PC-3 (cell line): Measurements from ENCODE around the gene SPINDOC. TPM values are rescaled to one million over a fixed set of nuclear protein-coding genes. Genes with fewer than 3 reads are reported as not detected.

Experiments
- ATAC-seq: fragments of 200-7000 bp; cut with Tn5 transposase; 2 replicates; pipeline ENCODE4 v1.9.1; 2020; ENCODE audit warnings: mild to moderate bottlenecking, moderate library complexity
- BruUV-seq: library from RNA; stranded (reverse); fragments of 400-500 nt; replicated peaks from 2 replicates; lab custom pipeline; 2021; lab: Mats Ljungman, UMichigan
- CTCF ChIA-PET: fragments of 300-600 bp; sonication (Branson Sonifier 250); formaldehyde crosslinking; loops from one replicate; lab custom pipeline; 2022; ENCODE audit warnings: antibody characterized with exemption; lab: Charles Lee
- POLR2A ChIA-PET: fragments of 300-600 bp; sonication (Branson Sonifier 250); formaldehyde crosslinking; loops from one replicate; lab custom pipeline; 2022; ENCODE audit warnings: antibody characterized with exemption; ENCODE audit not compliant: unreplicated experiment; lab: Charles Lee
- DNase-seq: peaks from one replicate; pipeline ENCODE4 v3.0.0-alpha.2; 2015
- H2AFZ ChIP-seq: fragments of 300-600 bp; sonication (generic); 2 replicates; pipeline ENCODE4 v1.6.0; 2016; ENCODE audit warnings: antibody characterized with exemption, low read length
- H3F3A ChIP-seq: fragments of 300-600 bp; sonication (generic); one replicate; pipeline ENCODE4 v1.6.0; 2017; ENCODE audit warnings: antibody characterized with exemption, low read length, control low read depth, mild to moderate bottlenecking; ENCODE audit not compliant: unreplicated experiment
- H3K27ac ChIP-seq: fragments of 300-600 bp; sonication (generic); 2 replicates; pipeline ENCODE4 v1.5.1; 2016; ENCODE audit warnings: mild to moderate bottlenecking, low read length
- H3K27me3 ChIP-seq: fragments of 300-600 bp; sonication (generic); 2 replicates; pipeline ENCODE4 v1.6.1; 2016; ENCODE audit warnings: low read length, mixed read lengths
- H3K36me3 ChIP-seq: fragments of 300-600 bp; sonication (generic); 2 replicates; pipeline ENCODE4 v1.6.1; 2016; ENCODE audit warnings: low read depth, mixed run types, low read length, mixed read lengths
- H3K4me1 ChIP-seq: fragments of 300-600 bp; sonication (generic); 2 replicates; pipeline ENCODE4 v1.5.1; 2016; ENCODE audit warnings: low read length; ENCODE audit not compliant: insufficient read depth
- H3K4me2 ChIP-seq: fragments of 300-600 bp; sonication (generic); 2 replicates; pipeline ENCODE4 v1.6.0; 2016; ENCODE audit warnings: low read length
- H3K4me3 ChIP-seq: fragments of 300-600 bp; sonication (generic); 2 replicates; pipeline ENCODE4 v1.5.1; 2016; ENCODE audit warnings: mild to moderate bottlenecking, low read length, mixed read lengths
- H3K79me2 ChIP-seq: fragments of 300-600 bp; sonication (generic); 2 replicates; pipeline ENCODE4 v1.6.1; 2017; ENCODE audit warnings: low read length, mixed read lengths
- H3K9ac ChIP-seq: fragments of 300-600 bp; sonication (generic); 2 replicates; pipeline ENCODE4 v1.6.0; 2016; ENCODE audit warnings: mild to moderate bottlenecking, low read length
- H3K9me2 ChIP-seq: fragments of 300-600 bp; sonication (generic); replicated peaks from 2 replicates; pipeline ENCODE4 v1.6.1; 2016; ENCODE audit warnings: mixed run types, low read length, mixed read lengths
- H3K9me3 ChIP-seq: fragments of 300-600 bp; sonication (generic); 2 replicates; pipeline ENCODE4 v1.6.1; 2016; ENCODE audit warnings: low read length, mixed read lengths
- H4K20me1 ChIP-seq: fragments of 300-600 bp; sonication (generic); 2 replicates; pipeline ENCODE4 v1.6.1; 2016; ENCODE audit warnings: low read length, mixed read lengths
- EZH2 ChIP-seq: fragments of 300-600 bp; sonication (generic); IDR thresholded peaks from one replicate; pipeline ENCODE4 v1.6.1; 2017; ENCODE audit warnings: antibody characterized with exemption, mild to moderate bottlenecking, low read length; ENCODE audit not compliant: unreplicated experiment
- EZH2phosphoT487 ChIP-seq: fragments of 300-600 bp; sonication (generic); IDR thresholded peaks from 2 replicates; pipeline ENCODE4 v1.6.1; 2018; ENCODE audit warnings: mild to moderate bottlenecking, antibody characterized with exemption, low read length, borderline replicate concordance
- intact Hi-C: fragments of 100-400 bp; cut with micrococcal nuclease; formaldehyde crosslinking; loops from 2 replicates; pipeline ENCODE4 v1.9.0; 2023
- total RNA-seq: library from RNA; depleted of rRNA; stranded (reverse); fragments of >200 nt; gene quantifications from 2 replicates; pipeline ENCODE4 v1.2.3, GENCODE V29; 2014
- TF ChIP-seq, protein P1 (sequence below): fragments of 300-600 bp; sonication (generic); conservative IDR thresholded peaks from 2 replicates; pipeline ENCODE4 v1.5.1; 2017; ENCODE audit warnings: antibody characterized with exemption, low read depth, mild to moderate bottlenecking, low read length

Gene SPINDOC
- total RNA-seq, 1 experiment from 2014 or later, result 61.5 TPM

DNA sequence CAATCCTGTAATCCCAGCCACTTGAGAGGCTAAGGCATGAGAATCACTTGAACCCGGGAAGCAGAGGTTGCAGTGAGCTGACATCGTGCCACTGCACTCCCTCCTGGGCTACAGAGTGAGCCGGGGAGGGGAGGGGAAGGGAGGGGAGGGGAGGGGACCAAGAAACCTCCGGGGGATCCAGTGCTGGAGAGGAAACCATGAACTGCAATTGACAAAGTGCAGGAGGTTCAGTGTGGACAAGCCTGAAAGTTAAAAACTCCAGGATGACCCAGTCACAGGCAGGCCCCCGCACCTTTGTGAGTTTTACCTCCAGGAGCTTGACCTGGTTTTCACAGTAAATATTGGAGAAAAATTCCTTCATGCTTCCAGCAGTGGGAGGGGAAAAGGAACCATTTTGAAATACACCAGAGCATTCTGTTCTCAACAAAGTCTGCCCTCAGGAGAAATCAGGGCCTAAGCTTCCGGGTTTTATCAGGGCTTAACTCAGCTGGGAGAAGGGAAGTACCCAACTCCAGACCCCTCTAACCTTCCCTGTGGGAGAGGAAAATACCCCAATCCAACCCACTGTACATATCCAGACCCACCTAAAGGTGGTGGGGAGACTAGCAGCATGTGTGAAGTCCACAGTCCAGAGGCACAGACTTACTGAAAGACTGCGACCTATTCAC, 29.2 kb upstream of the SPINDOC start:
- Histone ChIP-seq H3K9ac (no peak overlapping the region), H3K9me3 (no peaks in the 10 kb centered on the region), H2AFZ (0 out of 2 replicates have a peak overlapping the region, but pooled peaks have one; percentile 16), H3K79me2 (no peaks in the 10 kb centered on the region), H3F3A (no peaks in the 10 kb centered on the region), H3K27me3 (no peaks in the 10 kb centered on the region), H3K4me1 (no peaks in the 10 kb centered on the region), H3K9me2 (no peaks in the 10 kb centered on the region), H3K4me3 (no peak overlapping the region), H3K4me2 (no peak overlapping the region), H4K20me1 (no peaks in the 10 kb centered on the region), H3K36me3 (no peaks in the 10 kb centered on the region), H3K27ac (no peak overlapping the region)
- ChIA-PET POLR2A (no interaction called here), CTCF (no interaction called here)
- intact Hi-C loops, result no loop called here
- DNase-seq (no peak), ATAC-seq (no peak)
- BruUV-seq, result no TSS peak
- TF ChIP-seq, protein P1, sequence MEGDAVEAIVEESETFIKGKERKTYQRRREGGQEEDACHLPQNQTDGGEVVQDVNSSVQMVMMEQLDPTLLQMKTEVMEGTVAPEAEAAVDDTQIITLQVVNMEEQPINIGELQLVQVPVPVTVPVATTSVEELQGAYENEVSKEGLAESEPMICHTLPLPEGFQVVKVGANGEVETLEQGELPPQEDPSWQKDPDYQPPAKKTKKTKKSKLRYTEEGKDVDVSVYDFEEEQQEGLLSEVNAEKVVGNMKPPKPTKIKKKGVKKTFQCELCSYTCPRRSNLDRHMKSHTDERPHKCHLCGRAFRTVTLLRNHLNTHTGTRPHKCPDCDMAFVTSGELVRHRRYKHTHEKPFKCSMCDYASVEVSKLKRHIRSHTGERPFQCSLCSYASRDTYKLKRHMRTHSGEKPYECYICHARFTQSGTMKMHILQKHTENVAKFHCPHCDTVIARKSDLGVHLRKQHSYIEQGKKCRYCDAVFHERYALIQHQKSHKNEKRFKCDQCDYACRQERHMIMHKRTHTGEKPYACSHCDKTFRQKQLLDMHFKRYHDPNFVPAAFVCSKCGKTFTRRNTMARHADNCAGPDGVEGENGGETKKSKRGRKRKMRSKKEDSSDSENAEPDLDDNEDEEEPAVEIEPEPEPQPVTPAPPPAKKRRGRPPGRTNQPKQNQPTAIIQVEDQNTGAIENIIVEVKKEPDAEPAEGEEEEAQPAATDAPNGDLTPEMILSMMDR, result no peak
- no peak for TF ChIP-seq EZH2phosphoT487
- no peak for TF ChIP-seq EZH2

DNA sequence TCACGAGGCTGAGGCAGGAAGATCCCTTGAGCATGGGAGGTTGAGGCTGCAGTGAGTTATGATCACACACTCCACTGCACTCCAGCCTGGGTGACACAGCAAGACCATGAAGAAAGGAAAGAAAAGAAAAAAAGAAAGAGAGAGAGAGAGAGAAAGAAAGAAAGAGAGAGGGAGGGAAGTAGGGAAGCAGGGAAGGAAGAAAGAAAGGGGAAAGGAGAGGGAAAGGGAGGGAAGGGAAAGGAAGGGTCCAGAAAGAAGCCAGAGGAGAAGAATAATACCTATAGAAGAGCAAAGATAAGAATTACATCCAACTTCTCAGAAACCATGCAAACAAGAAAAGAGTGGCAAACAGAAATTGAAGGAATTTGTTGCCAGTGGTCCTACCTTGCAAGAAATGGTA, 27.4 kb upstream of the SPINDOC start:
- Histone ChIP-seq H4K20me1 (no peaks in the 10 kb centered on the region), H3K4me2 (no peak overlapping the region), H3K9ac (no peak overlapping the region), H3F3A (no peaks in the 10 kb centered on the region), H2AFZ (no peak overlapping the region), H3K4me3 (no peak overlapping the region), H3K79me2 (no peaks in the 10 kb centered on the region), H3K9me2 (no peaks in the 10 kb centered on the region), H3K4me1 (no peaks in the 10 kb centered on the region), H3K9me3 (0 out of 2 replicates have a peak, but pooled peaks cover 3% of the 10 kb centered on the region), H3K27me3 (no peaks in the 10 kb centered on the region), H3K27ac (no peak overlapping the region), H3K36me3 (no peaks in the 10 kb centered on the region)
- DNase-seq, result no peak
- ATAC-seq, result no peak
- intact Hi-C loops, result no loop called here
- POLR2A ChIA-PET, result no interaction called here
- BruUV-seq, result no TSS peak
- TF ChIP-seq EZH2 (no peak), EZH2phosphoT487 (no peak)
- TF ChIP-seq, protein P1, result no peak
- CTCF ChIA-PET, result no interaction called here

DNA sequence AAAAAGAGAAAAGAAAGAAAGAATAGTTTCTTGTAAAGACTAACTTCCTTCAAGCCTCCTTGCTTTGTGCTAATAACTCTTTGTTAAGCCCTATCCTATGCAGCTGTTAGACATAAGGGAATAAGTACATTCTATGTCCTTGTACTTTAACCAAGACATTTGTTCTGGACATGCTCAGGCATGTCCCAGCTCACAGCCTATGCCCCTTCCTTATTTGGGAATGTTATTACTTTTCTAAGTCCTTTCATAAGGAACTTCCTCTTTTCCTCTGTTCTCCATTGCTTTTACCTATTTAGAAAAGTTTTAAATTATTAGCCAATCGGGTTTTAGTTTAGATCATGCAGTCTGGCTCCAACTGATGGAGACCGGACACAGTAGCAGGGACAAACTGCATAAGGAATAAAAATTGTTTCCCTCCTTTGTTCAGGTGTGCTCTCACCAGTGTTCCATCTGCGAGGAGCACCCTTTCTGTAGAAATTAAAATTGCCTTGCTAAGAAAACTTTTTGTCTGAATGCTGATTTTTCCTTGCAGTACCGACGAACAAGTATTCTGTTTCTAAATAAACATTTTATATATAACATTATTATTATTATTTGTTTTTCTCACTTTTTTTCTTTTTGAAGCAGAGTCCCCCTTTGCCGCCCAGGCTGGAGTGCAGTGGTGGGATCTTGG, 21.6 kb upstream of the SPINDOC start:
- H3K4me1 ChIP-seq, result no peaks in the 10 kb centered on the region
- peaks cover 17% of the 10 kb centered on the region; the same call in 1 of the 2 replicates for H3K9me3 ChIP-seq
- no peak for ATAC-seq
- no peak overlapping the region for H3K4me3 ChIP-seq
- H3K9ac ChIP-seq, result no peak overlapping the region
- H3K36me3 ChIP-seq, result no peaks in the 10 kb centered on the region
- POLR2A ChIA-PET, result no interaction called here
- H3K4me2 ChIP-seq, result no peak overlapping the region
- intact Hi-C loops, result no loop called here
- no peaks in the 10 kb centered on the region for H3K27me3 ChIP-seq
- no peak for TF ChIP-seq EZH2phosphoT487
- TF ChIP-seq, protein P1, result no peak
- TF ChIP-seq EZH2, result no peak
- H3K9me2 ChIP-seq, result no peaks in the 10 kb centered on the region
- no peak for DNase-seq
- H2AFZ ChIP-seq, result no peak overlapping the region
- no TSS peak for BruUV-seq
- no peak overlapping the region for H3K27ac ChIP-seq
- CTCF ChIA-PET, result no interaction called here
- H4K20me1 ChIP-seq, result no peaks in the 10 kb centered on the region
- no peaks in the 10 kb centered on the region for H3F3A ChIP-seq
- no peaks in the 10 kb centered on the region for H3K79me2 ChIP-seq
